ENCODE measurements around the gene EIF5. TPM values are rescaled to one million over a fixed set of nuclear protein-coding genes. Genes with fewer than 3 reads are reported as not detected.

EIF5 gene
- total and polyA plus RNA-seq, 2 of the 4 experiments (the other 2 are of a cell fraction): 181 to 241 TPM

DNA sequence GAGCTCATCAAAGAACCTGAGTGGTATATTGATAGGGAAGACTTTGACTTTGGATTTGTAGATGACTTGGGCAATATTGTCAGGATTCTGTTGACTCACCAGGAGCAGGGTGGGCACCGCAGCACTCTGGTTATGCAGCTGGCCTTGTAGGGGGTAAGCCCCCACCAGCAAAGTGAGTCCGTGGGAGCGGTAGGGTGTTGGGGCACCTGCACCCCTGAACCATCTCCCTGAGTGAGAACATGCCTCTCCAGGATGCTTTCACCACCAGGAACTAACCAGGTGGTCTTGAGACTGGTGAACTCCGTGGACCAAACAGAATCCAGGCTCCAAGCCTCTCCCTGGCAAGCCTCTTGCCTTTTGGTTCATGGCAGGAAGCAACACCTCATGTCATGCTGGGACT lies 44.0 kb upstream of the EIF5 start:
- Histone ChIP-seq H3K14ac (replicated peaks; ENCODE audit: low read depth, low read length) (no peak overlapping the region), H3K27me3 (ENCODE audit: control insufficient read depth, insufficient read depth, low read length) (peaks cover 53% of the 10 kb centered on the region), H3K4me2 (ENCODE audit: low read depth, low read length) (no peak overlapping the region), H4K91ac (ENCODE audit: insufficient read depth, low read depth, low read length) (no peak overlapping the region), H2AK5ac (ENCODE audit: low read depth, low read length) (no peak overlapping the region), H4K5ac (ENCODE audit: low read depth, low read length) (no peak overlapping the region), H4K8ac (ENCODE audit: low read depth in 2 of 2, low read length in 2 of 2) (no peak overlapping the region), H3K79me1 (ENCODE audit: low read depth in 1 of 2, low read length in 2 of 2) (no peaks in the 10 kb centered on the region), H3K9ac (ENCODE audit: low read depth, low read length) (no peak overlapping the region), H2AFZ (replicated peaks; ENCODE audit: low read length, poor library complexity) (no peak overlapping the region), H4K20me1 (ENCODE audit: insufficient read depth, low read length) (no peaks in the 10 kb centered on the region; the same call in 1 of the 2 replicates), H3K36me3 (ENCODE audit: control insufficient read depth, insufficient read depth, low read length) (no peaks in the 10 kb centered on the region), H3K27ac (ENCODE audit: insufficient read depth, low read length) (no peak overlapping the region), H2BK20ac (ENCODE audit: low read depth, low read length) (no peak overlapping the region), H3K4me3 (ENCODE audit: insufficient read depth, low read depth, low read length) (no peak overlapping the region), H2BK120ac (ENCODE audit: low read depth, low read length) (no peak overlapping the region), H3K23ac (ENCODE audit: low read depth, low read length) (no peak overlapping the region), H3K18ac (ENCODE audit: low read depth, low read length) (no peak overlapping the region), H3K4ac (ENCODE audit: low read depth, low read length) (no peak overlapping the region), H3K9me1 (ENCODE audit: insufficient read depth, low read length) (no peaks in the 10 kb centered on the region), H3K9me3 (ENCODE audit: control insufficient read depth, insufficient read depth, low read length) (no peaks in the 10 kb centered on the region), H3K4me1 (ENCODE audit: control insufficient read depth, insufficient read depth, low read length) (no peaks in the 10 kb centered on the region), H2AK9ac (replicated peaks; ENCODE audit: low read depth, low read length, poor library complexity) (no peak overlapping the region), H3K56ac (ENCODE audit: extremely low read depth, insufficient read depth, low read length) (no peak overlapping the region), H2BK5ac (ENCODE audit: low read depth, low read length, poor library complexity, severe bottlenecking) (no peak overlapping the region), H2BK15ac (ENCODE audit: low read depth, low read length) (no peak overlapping the region)
- POLR2A ChIA-PET (ENCODE audit: unreplicated experiment): no interaction called here
- 81% methylated on average over 3 of the region's 4 CpGs; no CpG with 5 or more reads in 1 of the 2 experiments for WGBS, 2 experiments (ENCODE audit: extremely low coverage in 2 of 2, insufficient read length in 1 of 2)
- intact Hi-C loops (cut with micrococcal nuclease) (no loop called here), dilution Hi-C loops (cut with HindIII; ENCODE audit: low sequenced_read_pairs, unreplicated experiment) (no loop called here), in situ Hi-C loops (cut with MboI; ENCODE audit: low sequenced_read_pairs) (loop anchor here (5.0 kb wide), 2 partner anchors 103 to 213 kb away; no protein-coding TSS in a partner anchor)
- no peak for TF ChIP-seq MAFK (IDR thresholded peaks at IDR 0.05; ENCODE audit: low read depth, low read length)
- no peak for TF ChIP-seq SMC3 (IDR thresholded peaks at IDR 0.05; ENCODE audit: low read depth, low read length)
- TF ChIP-seq, protein P1, sequence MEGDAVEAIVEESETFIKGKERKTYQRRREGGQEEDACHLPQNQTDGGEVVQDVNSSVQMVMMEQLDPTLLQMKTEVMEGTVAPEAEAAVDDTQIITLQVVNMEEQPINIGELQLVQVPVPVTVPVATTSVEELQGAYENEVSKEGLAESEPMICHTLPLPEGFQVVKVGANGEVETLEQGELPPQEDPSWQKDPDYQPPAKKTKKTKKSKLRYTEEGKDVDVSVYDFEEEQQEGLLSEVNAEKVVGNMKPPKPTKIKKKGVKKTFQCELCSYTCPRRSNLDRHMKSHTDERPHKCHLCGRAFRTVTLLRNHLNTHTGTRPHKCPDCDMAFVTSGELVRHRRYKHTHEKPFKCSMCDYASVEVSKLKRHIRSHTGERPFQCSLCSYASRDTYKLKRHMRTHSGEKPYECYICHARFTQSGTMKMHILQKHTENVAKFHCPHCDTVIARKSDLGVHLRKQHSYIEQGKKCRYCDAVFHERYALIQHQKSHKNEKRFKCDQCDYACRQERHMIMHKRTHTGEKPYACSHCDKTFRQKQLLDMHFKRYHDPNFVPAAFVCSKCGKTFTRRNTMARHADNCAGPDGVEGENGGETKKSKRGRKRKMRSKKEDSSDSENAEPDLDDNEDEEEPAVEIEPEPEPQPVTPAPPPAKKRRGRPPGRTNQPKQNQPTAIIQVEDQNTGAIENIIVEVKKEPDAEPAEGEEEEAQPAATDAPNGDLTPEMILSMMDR (conservative IDR thresholded peaks at IDR 0.05; ENCODE audit: low read depth, low read length): no peak
- no peak for TF ChIP-seq CHD1 (IDR thresholded peaks at IDR 0.05; ENCODE audit: low read depth, low read length)
- TF ChIP-seq BHLHE40 (IDR thresholded peaks at IDR 0.05; ENCODE audit: low read depth, low read length): no peak
- TF ChIP-seq POLR2A (IDR thresholded peaks at IDR 0.05; ENCODE audit: low read depth, low read length): no peak
- no peak for TF ChIP-seq CEBPB (IDR thresholded peaks at IDR 0.05; ENCODE audit: low read depth, low read length)
- no peak for TF ChIP-seq RCOR1 (IDR thresholded peaks at IDR 0.05; ENCODE audit: insufficient replicate concordance, low read length)
- no TSS peak for BruUV-seq (replicated peaks)
- CTCF ChIA-PET: interaction anchor here (3.6 kb wide), 1 partner anchor 184 kb away, joined by 23 read pairs; no protein-coding TSS in a partner anchor
- DNase-seq (no peak), ATAC-seq (ENCODE audit: low read depth) (no peak)
